ENCODE results near the gene PIAS4. TPM values are rescaled to one million over a fixed set of nuclear protein-coding genes. Genes with fewer than 3 reads are reported as not detected.

The PIAS4 gene
- total RNA-seq, 2 donors from 2014 or later: 32.8 to 39.1 TPM

DNA sequence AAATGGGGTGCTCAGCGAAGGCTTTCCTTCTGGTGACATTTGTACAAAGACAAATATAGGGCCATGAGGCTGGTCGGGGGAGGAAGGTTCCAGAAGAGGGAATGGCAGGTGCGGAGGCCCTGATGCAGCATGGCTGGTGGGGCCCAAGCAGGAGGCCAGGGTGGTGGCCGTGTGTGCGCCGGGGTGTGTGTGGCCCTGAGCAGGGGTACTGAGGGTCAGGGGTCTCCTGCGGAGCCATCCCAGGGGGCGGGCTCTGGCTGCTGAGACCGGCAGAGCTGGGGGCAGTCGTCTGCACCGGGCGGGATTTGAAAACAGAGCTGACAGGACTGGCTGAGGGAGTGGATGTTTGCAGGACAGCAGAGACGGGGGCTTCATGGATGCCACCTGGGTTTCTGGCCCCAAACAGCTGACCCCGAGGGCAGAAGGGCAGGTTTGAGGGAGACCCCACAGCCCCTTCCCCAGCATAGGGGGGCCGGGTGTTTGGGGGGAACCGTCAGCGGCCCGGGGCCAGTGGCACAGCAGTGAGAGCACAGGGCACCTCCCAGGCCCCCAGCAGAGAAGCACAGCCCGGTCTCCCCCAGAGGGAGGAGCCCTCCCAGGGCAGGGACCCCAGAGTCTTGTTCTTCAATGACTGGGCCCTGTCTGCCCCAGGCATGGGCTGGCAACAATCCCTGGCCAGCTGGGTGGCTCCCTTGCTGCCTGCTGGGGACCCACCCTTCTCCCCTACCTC lies 11.4 kb downstream of the PIAS4 start:
- ATAC-seq (replicated peaks): no peak
- Mint-ChIP-seq H3K4me1 (no peaks in the 10 kb centered on the region), H3K27ac (no peak overlapping the region), H3K9me3 (no peaks in the 10 kb centered on the region), H3K4me3 (no peak overlapping the region), H3K36me3 (ENCODE audit: low read depth) (peaks cover 42% of the 10 kb centered on the region), H3K27me3 (no peaks in the 10 kb centered on the region)

DNA sequence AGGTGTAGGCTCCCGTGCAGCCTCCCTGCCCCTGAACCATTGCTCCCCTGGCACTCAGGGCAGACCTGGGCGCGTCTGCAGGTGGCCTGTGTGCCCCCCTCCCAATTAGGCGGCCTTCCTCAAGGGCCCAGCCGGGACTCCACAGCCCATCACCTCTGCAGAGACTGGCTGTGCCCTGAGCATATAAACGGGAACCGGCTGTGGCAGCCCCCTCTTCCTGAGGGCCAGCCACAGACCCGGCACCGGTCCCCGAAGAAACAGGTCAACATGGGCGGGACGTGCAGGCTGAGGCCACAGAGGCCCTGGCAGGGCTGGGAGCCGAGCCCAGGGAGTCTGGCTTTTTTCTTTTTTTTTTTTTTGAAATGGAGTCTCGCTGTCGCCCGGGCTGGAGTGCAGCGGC lies 12.0 kb downstream of the PIAS4 start:
- no peaks in the 10 kb centered on the region for H3K9me3 Mint-ChIP-seq
- H3K27me3 Mint-ChIP-seq: no peaks in the 10 kb centered on the region
- H3K36me3 Mint-ChIP-seq (ENCODE audit: low read depth): peaks cover 46% of the 10 kb centered on the region
- H3K27ac Mint-ChIP-seq: no peak overlapping the region
- ATAC-seq (replicated peaks): no peak
- no peak overlapping the region for H3K4me3 Mint-ChIP-seq
- H3K4me1 Mint-ChIP-seq: no peaks in the 10 kb centered on the region

DNA sequence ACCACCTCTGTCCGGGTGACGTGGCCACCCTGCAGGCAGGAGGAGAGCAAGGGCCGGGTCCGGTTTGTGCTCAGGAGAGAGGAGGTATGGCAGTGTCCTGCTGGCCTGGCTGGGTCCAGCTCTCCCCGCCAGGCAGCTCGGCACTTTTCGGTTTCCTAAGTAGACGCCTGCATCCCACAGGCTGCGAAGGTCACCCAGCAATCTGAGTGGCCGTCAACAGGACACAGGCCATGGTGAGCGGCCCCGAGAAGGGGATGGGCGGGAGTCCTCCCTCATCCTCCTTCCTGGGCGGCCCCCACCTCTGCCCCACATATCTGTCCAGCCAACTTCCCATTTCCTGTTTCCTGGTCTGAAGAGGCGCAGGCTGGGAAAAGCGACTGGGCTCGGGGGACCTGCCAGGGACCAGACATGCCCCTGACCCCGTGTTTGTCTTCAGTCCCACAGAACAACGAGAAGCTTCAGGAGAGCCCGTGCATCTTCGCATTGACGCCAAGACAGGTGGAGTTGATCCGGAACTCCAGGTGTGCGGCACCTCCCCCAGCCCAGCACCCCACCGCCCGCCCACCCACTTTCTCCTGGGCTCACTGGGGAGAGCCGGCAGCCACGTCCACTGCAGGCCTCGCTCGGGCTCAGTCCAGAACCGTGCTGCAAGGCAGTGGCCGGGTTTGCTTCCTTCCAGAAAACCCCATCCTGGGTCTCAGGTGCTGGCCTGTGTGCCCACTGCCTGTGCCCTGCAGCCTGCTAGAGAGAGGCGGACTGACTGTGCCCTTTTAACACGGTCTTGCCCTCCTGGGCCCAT lies 16.3 kb downstream of the PIAS4 start:
- Mint-ChIP-seq H3K4me1 (no peaks in the 10 kb centered on the region), H3K27ac (no peak overlapping the region), H3K4me3 (no peak overlapping the region), H3K36me3 (ENCODE audit: low read depth) (peaks cover 47% of the 10 kb centered on the region), H3K9me3 (no peaks in the 10 kb centered on the region), H3K27me3 (no peaks in the 10 kb centered on the region)
- no peak for ATAC-seq (replicated peaks)

DNA sequence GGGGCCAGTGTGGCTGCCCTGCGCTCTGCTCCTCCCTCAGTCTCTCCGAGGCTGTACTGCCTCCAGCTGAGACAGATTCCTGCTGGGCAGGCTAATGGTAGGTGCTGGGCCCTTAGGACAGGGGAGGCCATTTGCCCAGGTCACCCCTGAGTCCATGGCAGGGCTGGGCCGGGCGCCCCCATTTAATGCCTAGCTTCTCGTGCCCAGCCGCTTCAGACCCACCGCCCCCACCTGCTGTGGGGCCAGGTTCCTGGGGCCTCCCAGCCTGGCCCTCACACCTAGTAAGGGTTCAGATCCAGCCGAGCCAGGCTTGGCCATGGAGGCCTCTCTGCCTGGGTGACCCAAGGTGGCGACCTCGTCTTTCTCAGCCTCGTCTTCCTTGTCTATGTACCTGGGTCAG lies 17.8 kb downstream of the PIAS4 start:
- no peaks in the 10 kb centered on the region for H3K27me3 Mint-ChIP-seq
- ATAC-seq (replicated peaks): no peak
- H3K4me3 Mint-ChIP-seq: no peak overlapping the region
- H3K4me1 Mint-ChIP-seq: no peaks in the 10 kb centered on the region
- H3K9me3 Mint-ChIP-seq: no peaks in the 10 kb centered on the region
- H3K27ac Mint-ChIP-seq: no peak overlapping the region
- peaks cover 51% of the 10 kb centered on the region for H3K36me3 Mint-ChIP-seq (ENCODE audit: low read depth)

DNA sequence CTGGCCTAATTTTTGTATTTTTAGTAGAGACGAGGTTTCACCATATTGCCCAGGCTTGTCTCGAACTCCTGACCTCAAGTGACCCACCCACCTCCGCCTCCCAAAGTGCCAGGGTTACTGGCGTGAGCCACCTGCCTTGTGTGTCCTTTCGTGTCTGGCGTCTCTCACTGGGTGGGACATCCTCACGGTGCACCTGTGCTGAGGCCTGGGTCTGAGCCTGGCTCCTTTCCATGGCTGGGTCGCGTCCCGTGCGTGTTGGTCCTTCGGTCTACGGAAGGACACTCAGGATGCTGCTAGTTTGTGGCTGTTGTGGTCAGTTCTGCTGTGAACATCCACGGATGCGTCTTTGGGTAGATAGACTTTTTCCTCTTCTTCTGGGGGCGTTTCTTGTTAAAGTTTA lies 19.6 kb downstream of the PIAS4 start:
- H3K4me3 Mint-ChIP-seq: no peak overlapping the region
- peaks cover 45% of the 10 kb centered on the region for H3K36me3 Mint-ChIP-seq (ENCODE audit: low read depth)
- no peak overlapping the region for H3K27ac Mint-ChIP-seq
- no peaks in the 10 kb centered on the region for H3K9me3 Mint-ChIP-seq
- no peaks in the 10 kb centered on the region for H3K27me3 Mint-ChIP-seq
- no peak for ATAC-seq (replicated peaks)
- H3K4me1 Mint-ChIP-seq: no peaks in the 10 kb centered on the region

DNA sequence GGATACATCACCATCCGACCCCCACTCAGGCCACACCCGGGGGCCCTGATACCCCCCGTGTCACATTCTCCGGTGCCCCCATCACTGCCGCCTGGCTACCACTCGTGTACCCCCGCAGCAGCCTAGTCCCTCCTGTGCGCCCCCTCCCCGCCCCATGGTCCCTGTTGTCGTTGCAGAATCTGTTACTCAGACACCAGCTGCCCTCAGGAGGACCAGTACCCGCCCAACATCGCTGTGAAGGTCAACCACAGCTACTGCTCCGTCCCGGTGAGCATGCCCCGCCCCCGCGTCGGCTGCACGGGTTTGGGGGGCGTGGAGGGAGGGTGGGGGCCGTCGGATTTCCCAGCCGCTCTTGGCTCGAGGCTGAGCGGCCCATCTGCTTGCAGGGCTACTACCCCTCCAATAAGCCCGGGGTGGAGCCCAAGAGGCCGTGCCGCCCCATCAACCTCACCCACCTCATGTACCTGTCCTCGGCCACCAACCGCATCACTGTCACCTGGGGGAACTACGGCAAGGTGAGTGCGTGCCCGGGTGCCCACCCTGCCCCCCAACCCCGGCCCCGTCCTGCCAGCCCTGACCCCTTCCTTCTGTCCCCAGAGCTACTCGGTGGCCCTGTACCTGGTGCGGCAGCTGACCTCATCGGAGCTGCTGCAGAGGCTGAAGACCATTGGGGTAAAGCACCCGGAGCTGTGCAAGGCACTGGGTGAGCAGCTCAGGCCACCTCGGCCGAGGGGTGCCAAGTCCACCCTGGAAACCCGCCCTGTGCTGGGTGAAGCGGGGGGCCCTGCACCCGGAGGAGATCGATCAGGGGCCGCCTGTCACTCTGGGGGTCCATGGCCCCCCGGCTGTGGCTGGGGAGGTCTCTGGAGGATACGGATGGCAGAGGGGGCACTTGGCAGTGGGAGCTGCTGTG lies 21.1 kb downstream of the PIAS4 start:
- no peaks in the 10 kb centered on the region for H3K9me3 Mint-ChIP-seq
- peaks cover 43% of the 10 kb centered on the region for H3K36me3 Mint-ChIP-seq (ENCODE audit: low read depth)
- no peaks in the 10 kb centered on the region for H3K27me3 Mint-ChIP-seq
- ATAC-seq (replicated peaks): no peak
- H3K27ac Mint-ChIP-seq: no peak overlapping the region
- no peak overlapping the region for H3K4me3 Mint-ChIP-seq
- no peaks in the 10 kb centered on the region for H3K4me1 Mint-ChIP-seq

DNA sequence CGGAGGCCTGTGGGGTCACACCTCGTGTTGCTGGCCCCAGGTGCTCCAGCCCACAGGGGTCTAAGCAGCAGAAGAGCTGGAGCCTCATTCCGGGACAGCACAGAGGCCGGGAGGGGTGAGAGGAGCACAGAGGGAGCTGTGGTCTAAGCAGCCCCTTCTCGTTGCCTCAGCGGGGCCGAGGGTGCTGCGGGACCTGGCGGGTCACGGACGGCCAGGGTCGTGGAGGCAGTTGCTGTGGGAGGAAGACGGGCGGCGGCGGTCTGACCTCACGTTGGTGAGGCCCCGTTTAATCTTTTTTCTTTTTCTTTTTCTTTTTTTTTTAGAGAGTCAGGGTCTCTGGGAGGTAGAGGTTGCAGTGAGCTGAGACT lies 21.7 kb downstream of the PIAS4 start:
- Mint-ChIP-seq H3K36me3 (ENCODE audit: low read depth) (peaks cover 43% of the 10 kb centered on the region), H3K4me1 (no peaks in the 10 kb centered on the region), H3K4me3 (no peak overlapping the region), H3K27me3 (no peaks in the 10 kb centered on the region), H3K27ac (no peak overlapping the region), H3K9me3 (no peaks in the 10 kb centered on the region)
- ATAC-seq (replicated peaks): no peak

DNA sequence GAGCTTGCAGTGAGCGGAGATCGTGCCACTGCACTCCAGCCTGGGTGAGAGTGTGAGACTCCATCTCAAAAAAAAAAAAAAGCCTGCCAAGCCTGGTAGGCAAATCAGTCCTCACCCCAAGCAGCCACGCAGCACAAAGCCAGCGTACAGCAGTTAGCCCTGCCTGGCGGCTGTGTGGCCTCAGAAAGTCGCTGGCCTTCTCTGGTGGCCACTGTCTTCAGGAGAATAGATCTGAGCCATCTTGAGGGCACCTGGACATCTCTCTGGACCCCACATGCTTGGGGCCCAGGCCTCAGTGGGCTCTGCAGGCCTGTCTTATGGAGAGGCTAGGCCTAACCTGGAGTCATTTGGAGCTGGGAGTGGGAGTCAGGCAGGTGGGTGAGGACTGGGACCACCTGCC lies 23.0 kb downstream of the PIAS4 start:
- H3K36me3 Mint-ChIP-seq (ENCODE audit: low read depth): peaks cover 34% of the 10 kb centered on the region
- no peak overlapping the region for H3K27ac Mint-ChIP-seq
- no peaks in the 10 kb centered on the region for H3K4me1 Mint-ChIP-seq
- no peak overlapping the region for H3K4me3 Mint-ChIP-seq
- ATAC-seq (replicated peaks): no peak
- H3K27me3 Mint-ChIP-seq: no peaks in the 10 kb centered on the region
- H3K9me3 Mint-ChIP-seq: no peaks in the 10 kb centered on the region

DNA sequence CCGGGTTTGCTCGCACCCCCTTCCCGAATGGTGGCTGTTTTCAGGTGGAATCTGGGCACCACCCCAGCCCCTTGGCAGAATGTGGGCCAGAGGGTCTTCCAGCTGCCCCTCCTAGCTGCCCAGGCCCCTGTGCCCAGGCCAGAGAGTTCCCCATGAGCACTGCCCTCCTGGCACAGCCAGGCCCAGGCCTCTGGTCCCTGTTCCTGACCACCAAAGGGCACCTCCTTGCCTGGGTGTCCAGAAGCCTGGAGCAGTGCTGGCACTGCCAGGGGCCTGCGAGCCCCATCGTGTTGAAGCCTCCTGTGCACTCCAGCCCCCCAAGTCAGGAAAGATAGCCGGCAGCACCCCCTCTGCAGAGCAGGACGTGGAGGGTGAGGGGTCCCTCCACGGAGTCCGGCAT lies 23.4 kb downstream of the PIAS4 start:
- Mint-ChIP-seq H3K9me3 (no peaks in the 10 kb centered on the region), H3K27ac (no peak overlapping the region), H3K4me1 (no peaks in the 10 kb centered on the region), H3K27me3 (no peaks in the 10 kb centered on the region), H3K4me3 (no peak overlapping the region), H3K36me3 (ENCODE audit: low read depth) (peaks cover 29% of the 10 kb centered on the region)
- no peak for ATAC-seq (replicated peaks)

DNA sequence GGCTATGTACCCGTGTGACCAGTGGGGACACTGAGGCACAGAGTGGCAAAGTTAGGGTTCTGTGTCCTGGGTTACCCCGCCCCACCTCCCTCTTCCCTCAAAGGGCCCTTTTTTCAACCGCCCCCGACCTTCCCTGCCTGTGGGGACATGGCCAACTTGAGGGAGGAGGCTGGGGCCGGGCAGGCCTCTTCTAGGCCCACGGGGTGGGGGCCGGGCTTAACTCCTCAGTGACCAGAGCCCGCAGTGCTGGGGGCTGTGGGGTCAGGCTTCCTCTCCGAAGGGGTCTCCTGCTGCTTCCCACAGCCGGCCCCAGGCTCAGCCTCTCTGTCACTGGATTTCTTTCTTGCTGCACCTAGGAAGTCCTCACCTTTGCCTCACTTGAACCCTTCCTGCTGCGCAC lies 23.9 kb downstream of the PIAS4 start:
- no peak overlapping the region for H3K4me3 Mint-ChIP-seq
- H3K27me3 Mint-ChIP-seq: no peaks in the 10 kb centered on the region
- H3K4me1 Mint-ChIP-seq: no peaks in the 10 kb centered on the region
- no peaks in the 10 kb centered on the region for H3K9me3 Mint-ChIP-seq
- peaks cover 25% of the 10 kb centered on the region for H3K36me3 Mint-ChIP-seq (ENCODE audit: low read depth)
- no peak for ATAC-seq (replicated peaks)
- no peak overlapping the region for H3K27ac Mint-ChIP-seq

DNA sequence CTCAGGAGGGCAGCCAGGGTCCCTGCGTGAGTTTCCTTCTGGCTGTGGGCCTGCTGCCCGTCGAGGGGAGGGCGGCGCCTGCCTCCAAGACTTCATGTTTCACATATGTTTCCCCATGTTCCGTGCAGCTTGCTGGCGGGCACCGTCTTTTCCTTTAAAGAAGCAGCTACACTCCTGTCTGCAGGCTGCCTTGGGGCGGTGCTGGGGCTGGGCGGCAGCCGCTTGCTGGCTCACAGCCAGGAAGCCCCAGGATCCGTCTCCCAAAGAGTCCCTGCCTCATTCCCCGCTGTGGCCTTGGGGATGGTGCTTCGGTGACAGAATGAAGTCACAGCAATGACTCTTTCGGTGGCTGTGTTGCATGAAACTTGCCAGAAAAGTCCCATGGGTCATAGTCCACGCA lies 24.9 kb downstream of the PIAS4 start:
- H3K27ac Mint-ChIP-seq: no peak overlapping the region
- no peaks in the 10 kb centered on the region for H3K4me1 Mint-ChIP-seq
- H3K4me3 Mint-ChIP-seq: no peak overlapping the region
- H3K9me3 Mint-ChIP-seq: no peaks in the 10 kb centered on the region
- no peak for ATAC-seq (replicated peaks)
- H3K36me3 Mint-ChIP-seq (ENCODE audit: low read depth): peaks cover 18% of the 10 kb centered on the region
- no peaks in the 10 kb centered on the region for H3K27me3 Mint-ChIP-seq

DNA sequence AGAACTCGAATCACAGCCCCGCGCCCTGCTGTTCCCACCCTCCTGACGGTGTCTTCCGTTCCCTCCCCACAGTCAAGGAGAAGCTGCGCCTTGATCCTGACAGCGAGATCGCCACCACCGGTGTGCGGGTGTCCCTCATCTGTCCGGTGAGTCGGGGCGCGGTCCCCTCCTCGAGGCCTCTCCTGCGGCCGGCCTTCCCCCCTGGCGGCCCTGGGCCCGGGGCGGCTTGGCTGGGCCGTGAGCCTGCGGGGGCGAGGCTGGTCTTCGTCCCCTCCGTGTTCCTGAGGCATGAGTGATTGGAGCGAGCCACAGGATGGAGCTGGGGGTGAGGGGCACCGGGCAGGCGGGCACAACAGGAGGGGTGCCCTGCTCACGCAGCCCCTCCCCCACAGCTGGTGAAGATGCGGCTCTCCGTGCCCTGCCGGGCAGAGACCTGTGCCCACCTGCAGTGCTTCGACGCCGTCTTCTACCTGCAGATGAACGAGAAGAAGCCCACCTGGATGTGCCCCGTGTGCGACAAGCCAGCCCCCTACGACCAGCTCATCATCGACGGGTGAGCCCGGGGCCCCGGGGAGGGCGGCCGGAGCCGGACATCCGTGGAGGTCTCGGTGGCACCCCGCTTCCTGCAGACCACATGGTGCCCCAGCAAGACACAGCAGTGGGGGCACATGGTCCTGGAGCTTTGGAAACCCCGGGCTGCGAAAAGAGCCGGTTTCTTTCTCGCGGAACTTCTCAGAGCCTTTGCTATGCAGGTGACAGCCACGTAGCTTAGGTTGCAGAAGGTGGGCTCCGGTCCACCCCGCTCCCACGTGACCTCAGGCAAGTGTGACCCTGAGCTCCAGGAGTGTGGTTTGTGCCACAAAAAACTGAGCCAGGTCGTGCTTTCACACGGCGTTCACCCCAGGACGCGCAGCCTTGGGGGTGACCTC lies 25.8 kb downstream of the PIAS4 start:
- no peak overlapping the region for H3K4me3 Mint-ChIP-seq
- H3K36me3 Mint-ChIP-seq (ENCODE audit: low read depth): peaks cover 16% of the 10 kb centered on the region
- H3K27ac Mint-ChIP-seq: no peak overlapping the region
- no peaks in the 10 kb centered on the region for H3K9me3 Mint-ChIP-seq
- ATAC-seq (replicated peaks): no peak
- no peaks in the 10 kb centered on the region for H3K27me3 Mint-ChIP-seq
- no peaks in the 10 kb centered on the region for H3K4me1 Mint-ChIP-seq

DNA sequence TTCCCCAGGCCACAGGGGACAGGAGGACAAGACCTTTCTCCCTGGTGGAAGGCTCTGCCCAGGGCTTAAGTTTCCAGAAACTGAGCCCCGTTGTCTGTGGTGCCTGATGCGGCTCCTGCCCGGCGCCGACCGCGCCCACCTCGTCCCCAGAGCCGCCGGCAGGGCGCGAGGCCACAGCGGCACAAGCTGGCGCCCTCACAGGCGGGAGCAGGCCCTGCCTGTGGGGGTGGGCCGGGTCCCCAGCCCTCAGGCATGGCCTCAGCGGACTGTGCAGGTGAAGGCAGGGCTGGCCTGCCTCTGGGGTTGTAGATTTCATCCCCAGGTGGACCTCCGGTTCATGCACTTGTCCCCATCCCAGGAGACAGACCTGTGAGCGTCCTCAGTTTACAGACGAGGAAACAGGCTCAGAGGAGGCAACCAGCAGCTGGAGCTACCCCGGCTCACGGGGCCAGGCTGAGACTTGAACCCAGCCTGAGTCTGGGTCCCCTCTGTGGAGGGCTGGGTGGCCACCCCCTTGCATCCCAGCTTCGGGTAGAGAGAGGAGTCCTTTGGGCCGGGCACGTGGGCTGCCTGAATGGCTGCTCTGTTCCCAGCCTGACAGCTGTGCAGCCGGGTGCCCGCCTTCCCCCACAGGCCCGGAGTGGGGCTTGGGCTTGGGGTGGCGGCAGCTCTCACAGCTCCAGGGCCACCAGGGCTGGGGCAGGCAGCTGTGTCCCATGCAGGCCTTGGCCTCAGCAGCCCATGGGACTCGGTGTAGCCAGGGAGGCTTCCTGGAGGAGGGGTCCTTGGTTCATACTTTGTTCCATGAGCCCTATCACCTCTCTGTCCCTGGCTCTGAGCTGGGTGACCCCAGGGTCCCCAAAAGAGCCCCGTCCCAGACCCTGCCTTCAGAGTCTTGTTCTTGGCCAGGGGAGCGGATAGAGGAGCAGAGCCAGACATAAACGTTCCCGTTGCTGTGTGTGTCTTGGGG lies 26.8 kb downstream of the PIAS4 start:
- H3K27ac Mint-ChIP-seq: no peak overlapping the region
- ATAC-seq (replicated peaks): no peak
- H3K4me3 Mint-ChIP-seq: no peak overlapping the region
- H3K36me3 Mint-ChIP-seq (ENCODE audit: low read depth): peaks cover 11% of the 10 kb centered on the region
- H3K27me3 Mint-ChIP-seq: no peaks in the 10 kb centered on the region
- no peaks in the 10 kb centered on the region for H3K9me3 Mint-ChIP-seq
- H3K4me1 Mint-ChIP-seq: no peaks in the 10 kb centered on the region
